Muscle layer of duodenum (tissue), 2 donors: Measurements from ENCODE around the gene HTR1D.
"Not testable (repeated sequence)": the region's sequence is repeated elsewhere in the genome, so short reads cannot be mapped to it uniquely, and the experiment has no call there.

Experiments used
- H3K27ac ChIP-seq: one replicate; pipeline ENCODE4 v1.7.0; 2013; ENCODE audit warnings: mild to moderate bottlenecking, low read length
- H3K27me3 ChIP-seq: one replicate; pipeline ENCODE4 v1.7.0; 2013; ENCODE audit warnings: low read depth, mild to moderate bottlenecking, control low read depth, low read length
- H3K36me3 ChIP-seq, 2 donors: one replicate each; pipeline ENCODE4 v1.7.0; 2013; ENCODE audit warnings: low read length in 2 of 2, control low read depth in 1 of 2, mild to moderate bottlenecking in 1 of 2; ENCODE audit not compliant: insufficient read depth in 2 of 2, control insufficient read depth in 1 of 2
- H3K4me1 ChIP-seq, 2 donors: one replicate each; pipeline ENCODE4 v1.7.0; 2013; ENCODE audit warnings: low read length in 2 of 2, mild to moderate bottlenecking in 2 of 2, control low read depth in 1 of 2, moderate library complexity in 1 of 2; ENCODE audit not compliant: insufficient read depth in 2 of 2, control insufficient read depth in 1 of 2
- H3K4me3 ChIP-seq, 2 donors: one replicate each; pipeline ENCODE4 v1.7.0; 2013; ENCODE audit warnings: low read length in 2 of 2, low read depth in 1 of 2, mild to moderate bottlenecking in 1 of 2
- H3K9me3 ChIP-seq, 2 donors: one replicate each; pipeline ENCODE4 v1.7.0; 2013; ENCODE audit warnings: low read length in 2 of 2, control low read depth in 1 of 2, mild to moderate bottlenecking in 1 of 2; ENCODE audit not compliant: control insufficient read depth in 1 of 2
- donor health status: healthy.

HTR1D gene

GRCh38 chr1:23196627-23197328 lies 20.5 kb downstream of the HTR1D start:
- no peaks in the 10 kb centered on the region for H3K4me1 ChIP-seq
- no peak overlapping the region for H3K4me3 ChIP-seq
- H3K27ac ChIP-seq, result no peak overlapping the region
- peaks cover 0 to 6% of the 10 kb centered on the region in 2 donors for H3K36me3 ChIP-seq
- no peaks in the 10 kb centered on the region for H3K27me3 ChIP-seq
- H3K9me3 ChIP-seq, result no peaks in the 10 kb centered on the region

GRCh38 chr1:23194119-23194984 lies 22.9 kb downstream of the HTR1D start:
- peaks cover 0 to 6% of the 10 kb centered on the region in 2 donors for H3K36me3 ChIP-seq
- H3K4me3 ChIP-seq, result no peak overlapping the region
- no peak overlapping the region for H3K27ac ChIP-seq
- H3K9me3 ChIP-seq, result no peaks in the 10 kb centered on the region
- H3K27me3 ChIP-seq, result no peaks in the 10 kb centered on the region
- no peaks in the 10 kb centered on the region for H3K4me1 ChIP-seq

- no peak overlapping the region for H3K4me3 ChIP-seq
- peaks cover 0 to 6% of the 10 kb centered on the region in 2 donors for H3K36me3 ChIP-seq
- H3K27ac ChIP-seq, result no peak overlapping the region
Measured at GRCh38 chr1:23193391-23194118, 23.7 kb downstream of the HTR1D start.

GRCh38 chr1:23191199-23191598 lies 26.1 kb downstream of the HTR1D start:
- H3K36me3 ChIP-seq, result peaks cover 0 to 6% of the 10 kb centered on the region in 2 donors
- no peaks in the 10 kb centered on the region for H3K4me1 ChIP-seq
- no peak overlapping the region for H3K27ac ChIP-seq
- H3K27me3 ChIP-seq, result no peaks in the 10 kb centered on the region
- no peak overlapping the region for H3K4me3 ChIP-seq
- H3K9me3 ChIP-seq, result no peaks in the 10 kb centered on the region

More at GRCh38 chr1:23193391-23194118, 23.7 kb downstream of the HTR1D start:
- Histone ChIP-seq H3K27me3 (no peaks in the 10 kb centered on the region), H3K9me3 (no peaks in the 10 kb centered on the region), H3K4me1 (no peaks in the 10 kb centered on the region)

- H3K27ac ChIP-seq, H3K4me3 ChIP-seq, H3K27me3 ChIP-seq, H3K9me3 ChIP-seq, H3K36me3 ChIP-seq, H3K4me1 ChIP-seq: not testable (repeated sequence)
Measured at GRCh38 chr1:23188936-23189452, 28.3 kb downstream of the HTR1D start.

GRCh38 chr1:23188434-23188884 lies 28.8 kb downstream of the HTR1D start:
- Histone ChIP-seq H3K9me3 (no peaks in the 10 kb centered on the region), H3K4me3 (no peak overlapping the region), H3K27me3 (no peaks in the 10 kb centered on the region), H3K36me3 (no peaks in the 10 kb centered on the region), H3K4me1 (no peaks in the 10 kb centered on the region), H3K27ac (no peak overlapping the region)

- H3K27ac ChIP-seq, result no peak overlapping the region
Measured at GRCh38 chr1:23187637-23188036, 29.7 kb downstream of the HTR1D start.

GRCh38 chr1:23185381-23185780 lies 31.9 kb downstream of the HTR1D start:
- H3K36me3 ChIP-seq, result no peaks in the 10 kb centered on the region
- H3K27ac ChIP-seq, result no peak overlapping the region
- no peaks in the 10 kb centered on the region for H3K9me3 ChIP-seq
- no peak overlapping the region for H3K4me3 ChIP-seq
- no peaks in the 10 kb centered on the region for H3K27me3 ChIP-seq
- no peaks in the 10 kb centered on the region for H3K4me1 ChIP-seq

More at GRCh38 chr1:23187637-23188036, 29.7 kb downstream of the HTR1D start:
- Histone ChIP-seq H3K9me3 (no peaks in the 10 kb centered on the region), H3K4me3 (no peak overlapping the region), H3K36me3 (no peaks in the 10 kb centered on the region), H3K27me3 (no peaks in the 10 kb centered on the region), H3K4me1 (no peaks in the 10 kb centered on the region)

GRCh38 chr1:23184212-23184934 lies 32.9 kb downstream of the HTR1D start:
- Histone ChIP-seq H3K36me3 (no peaks in the 10 kb centered on the region), H3K9me3 (no peaks in the 10 kb centered on the region), H3K27ac (no peak overlapping the region), H3K4me3 (peak overlapping the region; percentile 35 to 59), H3K4me1 (no peaks in the 10 kb centered on the region), H3K27me3 (no peaks in the 10 kb centered on the region)

- Histone ChIP-seq H3K27me3 (no peaks in the 10 kb centered on the region), H3K27ac (no peak overlapping the region), H3K36me3 (no peaks in the 10 kb centered on the region), H3K4me3 (no peak overlapping the region), H3K4me1 (peaks cover 5 to 15% of the 10 kb centered on the region in 2 donors), H3K9me3 (no peaks in the 10 kb centered on the region)
Measured at GRCh38 chr1:23179862-23180261, 37.4 kb downstream of the HTR1D start.
